Activated T-helper 17 cell treated with anti-CD3 and anti-CD28 coated beads, Interleukin-2, amount 50 U/mL, for 72 hours (primary cell): Measurements from ENCODE around the gene CEP72. TPM values are rescaled to one million over a fixed set of nuclear protein-coding genes. Genes with fewer than 3 reads are reported as not detected.

Experiments
- ATAC-seq: fragments of 150-1000 bp; cut with Tn5 transposase; replicated peaks from 2 replicates; pipeline ENCODE4 v1.10.0; 2021; ENCODE audit warnings: mild to moderate bottlenecking, moderate library complexity
- H3K27ac Mint-ChIP-seq: one replicate; pipeline ENCODE4 v1.8.0; 2022; ENCODE audit warnings: mixed read lengths
- H3K27me3 Mint-ChIP-seq: one replicate; pipeline ENCODE4 v1.8.0; 2022; ENCODE audit warnings: mixed read lengths
- H3K36me3 Mint-ChIP-seq: one replicate; pipeline ENCODE4 v1.8.0; 2022; ENCODE audit warnings: low read depth, mild to moderate bottlenecking, mixed read lengths
- H3K4me1 Mint-ChIP-seq: one replicate; pipeline ENCODE4 v1.8.0; 2022; ENCODE audit warnings: mixed read lengths
- H3K4me3 Mint-ChIP-seq: one replicate; pipeline ENCODE4 v1.8.0; 2022; ENCODE audit warnings: mild to moderate bottlenecking, mixed read lengths
- H3K9me3 Mint-ChIP-seq: one replicate; pipeline ENCODE4 v1.8.0; 2022; ENCODE audit warnings: mixed read lengths
- total RNA-seq, 2 donors: library from RNA; stranded (reverse); gene quantifications; one replicate each; pipeline ENCODE4 v1.2.3, GENCODE V29; 2022

CEP72 gene
- total RNA-seq, 2 donors from 2014 or later: 30.0 to 30.9 TPM

DNA sequence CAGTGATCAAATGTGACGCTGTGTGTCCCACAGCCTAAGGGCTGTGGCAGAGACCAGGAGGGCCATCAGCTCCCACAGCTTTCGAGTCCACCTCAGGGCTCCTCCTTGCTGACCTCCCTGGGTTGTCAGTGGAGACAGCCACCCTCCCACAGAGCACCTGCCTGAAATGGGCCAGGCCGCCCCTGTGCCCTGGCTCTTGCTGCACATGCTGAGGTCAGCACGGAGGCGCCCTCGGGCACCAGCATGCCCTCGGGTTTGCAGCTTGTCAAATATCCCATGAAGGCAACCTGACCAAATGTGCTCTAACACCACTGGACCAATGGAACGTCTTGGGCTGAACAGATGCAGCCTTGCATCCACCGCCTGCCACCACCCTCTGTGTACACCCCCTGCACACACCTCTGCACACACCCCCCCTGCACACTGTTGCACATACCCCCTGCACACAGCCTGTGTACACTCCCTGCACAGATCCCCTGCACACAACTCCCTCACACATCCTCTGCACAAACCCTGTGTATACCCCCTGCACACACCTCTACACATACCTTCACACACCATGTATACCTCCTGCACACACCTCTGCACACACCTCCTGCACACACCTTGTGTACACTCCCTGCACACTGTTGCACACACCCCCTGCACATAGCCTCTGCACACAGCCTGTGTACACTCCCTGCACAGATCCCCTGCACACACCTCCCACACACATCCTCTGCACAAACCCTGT lies 2.0 kb upstream of the CEP72 start:
- Mint-ChIP-seq H3K27ac (no peak overlapping the region), H3K27me3 (peaks cover 8% of the 10 kb centered on the region), H3K4me3 (peak overlapping the region; percentile 87), H3K4me1 (peaks cover 26% of the 10 kb centered on the region), H3K9me3 (no peaks in the 10 kb centered on the region), H3K36me3 (peaks cover 9% of the 10 kb centered on the region)
- ATAC-seq: no peak

DNA sequence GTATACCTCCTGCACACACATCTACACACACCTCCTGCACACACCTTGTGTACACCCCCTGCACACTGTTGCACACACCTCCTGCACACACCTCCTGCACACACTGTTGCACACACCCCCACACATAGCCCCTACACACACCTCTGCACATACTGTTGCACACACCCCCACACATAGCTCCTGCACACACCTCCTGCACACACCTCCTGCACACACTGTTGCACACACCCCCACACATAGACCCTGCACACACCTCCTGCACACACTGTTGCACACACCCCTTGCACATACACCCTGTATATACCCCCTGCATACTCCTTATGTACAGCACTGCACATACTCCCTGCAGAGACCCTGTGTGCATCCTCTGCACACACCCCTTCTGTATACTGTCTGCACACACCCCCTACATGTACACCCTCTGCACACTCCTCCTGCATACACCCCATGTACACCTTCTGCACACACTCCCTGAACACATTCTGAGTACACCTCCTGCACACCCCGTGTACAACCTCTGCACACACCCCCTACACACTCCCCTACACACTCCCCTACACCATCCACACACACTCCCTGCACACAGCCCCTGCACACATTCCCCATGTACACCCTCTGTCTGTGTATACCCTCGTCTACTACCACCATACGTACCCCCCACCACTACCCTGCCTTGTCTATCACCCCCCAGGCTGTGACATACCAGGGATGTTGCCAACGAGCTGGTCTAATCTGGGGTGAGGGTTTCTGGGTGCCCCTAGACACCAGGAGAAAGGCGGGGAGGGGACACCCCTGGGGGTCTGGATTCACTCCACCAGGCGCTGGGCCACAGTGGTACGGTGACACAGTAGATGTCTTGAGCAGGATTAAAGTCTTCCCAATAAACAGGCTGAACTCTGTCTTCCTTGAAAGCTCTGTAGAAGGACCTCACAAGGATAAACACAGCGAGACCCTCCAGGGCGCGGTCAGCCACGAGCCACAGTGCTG lies 1.1 kb upstream of the CEP72 start:
- H3K4me3 Mint-ChIP-seq: peak overlapping the region; percentile 87
- peaks cover 18% of the 10 kb centered on the region for H3K36me3 Mint-ChIP-seq
- H3K27ac Mint-ChIP-seq: peak overlapping the region; percentile 38
- H3K4me1 Mint-ChIP-seq: peaks cover 26% of the 10 kb centered on the region
- no peak for ATAC-seq
- H3K9me3 Mint-ChIP-seq: no peaks in the 10 kb centered on the region
- H3K27me3 Mint-ChIP-seq: peaks cover 7% of the 10 kb centered on the region

DNA sequence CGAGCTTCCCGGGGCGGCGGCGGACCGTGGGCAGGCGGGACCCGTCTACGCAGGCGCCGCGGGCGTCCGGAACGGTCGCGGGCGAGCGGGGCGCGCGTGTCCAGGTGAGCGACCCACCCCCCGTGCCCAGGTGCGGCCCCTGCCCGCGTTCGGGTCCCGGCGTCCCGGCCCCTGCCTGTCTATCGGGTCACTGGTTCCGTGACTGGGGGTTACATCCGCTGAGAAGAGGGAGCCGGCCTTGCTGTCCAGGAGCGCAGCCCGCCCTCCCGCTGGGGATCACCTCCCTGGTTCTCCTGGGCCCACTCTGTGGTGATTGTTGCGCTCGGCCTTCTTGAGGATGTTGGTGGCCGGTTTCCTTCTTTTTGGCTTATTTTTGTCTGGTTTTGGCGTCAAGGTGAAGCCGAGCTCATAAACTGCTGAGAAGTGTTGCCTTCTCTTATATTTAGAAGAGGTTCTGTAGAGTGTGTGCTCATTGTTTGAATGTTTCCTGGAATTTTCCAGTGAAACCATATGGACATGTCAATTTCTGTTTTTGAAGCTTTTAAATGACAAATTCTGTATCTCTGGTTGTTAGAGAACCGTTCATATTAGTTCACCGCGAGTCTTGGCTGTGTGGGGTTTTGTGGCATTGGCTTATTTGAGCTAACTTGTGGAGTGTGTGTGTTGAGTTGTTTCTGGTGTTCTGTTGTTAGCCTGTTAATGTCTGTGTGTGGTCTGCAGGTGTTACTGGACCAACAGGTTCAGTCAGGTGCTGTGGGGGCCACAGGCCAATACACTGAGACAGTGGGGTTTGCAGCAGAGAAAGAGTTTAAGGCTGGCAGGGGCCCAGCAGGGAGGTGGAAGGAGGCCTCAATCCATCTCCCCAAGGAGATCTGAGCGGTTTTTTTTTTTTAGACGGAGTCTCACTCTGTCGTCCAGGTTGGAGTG lies 621 bp downstream of the CEP72 start:
- peaks cover 28% of the 10 kb centered on the region for H3K36me3 Mint-ChIP-seq
- no peaks in the 10 kb centered on the region for H3K9me3 Mint-ChIP-seq
- peak overlapping the region; percentile 87 for H3K4me3 Mint-ChIP-seq
- ATAC-seq: peak; percentile 36
- H3K27me3 Mint-ChIP-seq: peaks cover 1% of the 10 kb centered on the region
- peaks cover 30% of the 10 kb centered on the region for H3K4me1 Mint-ChIP-seq
- H3K27ac Mint-ChIP-seq: peak overlapping the region; percentile 77

DNA sequence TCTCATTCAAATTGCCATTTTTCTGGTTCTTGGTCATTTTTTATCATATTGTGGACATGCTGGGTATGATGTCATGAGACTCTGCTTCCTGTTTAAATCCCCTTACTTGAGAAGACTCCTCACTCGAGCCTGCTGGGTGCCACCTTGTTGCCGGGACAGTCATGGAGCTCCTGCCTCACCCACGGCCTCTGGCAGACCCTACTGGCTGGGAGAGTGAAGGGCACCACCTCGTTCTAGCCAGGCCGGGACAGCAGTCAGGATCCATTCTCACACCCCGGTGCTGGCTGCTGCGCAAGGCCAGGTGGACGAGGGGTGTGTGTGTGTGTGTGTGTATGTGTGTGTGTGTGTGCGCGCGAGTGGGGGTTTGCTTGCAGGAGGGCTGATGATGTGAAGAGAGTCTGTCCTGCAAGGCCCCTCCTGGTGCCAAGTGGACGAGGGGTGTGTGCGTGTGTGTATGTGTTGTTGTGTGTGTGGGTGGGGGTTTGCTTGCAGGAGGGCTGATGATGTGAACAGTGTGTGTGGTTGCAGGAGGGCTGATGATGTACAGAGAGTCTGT lies 4.4 kb downstream of the CEP72 start:
- ATAC-seq: no peak
- Mint-ChIP-seq H3K4me1 (peaks cover 18% of the 10 kb centered on the region), H3K9me3 (no peaks in the 10 kb centered on the region), H3K27me3 (no peaks in the 10 kb centered on the region), H3K4me3 (no peak overlapping the region), H3K27ac (peak overlapping the region; percentile 56), H3K36me3 (peaks cover 56% of the 10 kb centered on the region)

DNA sequence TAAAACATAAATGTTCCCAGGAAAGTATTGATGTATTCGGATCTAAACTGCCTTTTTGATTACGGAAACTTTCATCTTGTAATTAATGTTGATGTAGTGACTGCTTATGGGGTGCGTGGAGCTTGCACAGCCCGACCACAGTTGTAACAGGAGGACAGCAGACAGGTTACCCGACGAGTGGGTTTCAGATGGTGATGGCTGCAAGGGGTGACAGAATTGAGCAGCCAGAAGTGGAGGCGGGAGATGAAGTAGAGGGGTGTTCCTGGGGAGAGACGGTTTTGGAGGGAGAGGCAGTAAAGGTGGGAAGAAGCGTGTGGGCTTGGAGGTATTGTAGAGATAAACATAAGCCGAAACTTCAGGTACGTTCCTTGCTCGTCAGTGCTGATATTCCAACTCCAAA lies 5.8 kb downstream of the CEP72 start:
- H3K4me3 Mint-ChIP-seq: no peak overlapping the region
- H3K27me3 Mint-ChIP-seq: no peaks in the 10 kb centered on the region
- peaks cover 16% of the 10 kb centered on the region for H3K4me1 Mint-ChIP-seq
- peaks cover 62% of the 10 kb centered on the region for H3K36me3 Mint-ChIP-seq
- no peak overlapping the region for H3K27ac Mint-ChIP-seq
- H3K9me3 Mint-ChIP-seq: no peaks in the 10 kb centered on the region
- no peak for ATAC-seq

DNA sequence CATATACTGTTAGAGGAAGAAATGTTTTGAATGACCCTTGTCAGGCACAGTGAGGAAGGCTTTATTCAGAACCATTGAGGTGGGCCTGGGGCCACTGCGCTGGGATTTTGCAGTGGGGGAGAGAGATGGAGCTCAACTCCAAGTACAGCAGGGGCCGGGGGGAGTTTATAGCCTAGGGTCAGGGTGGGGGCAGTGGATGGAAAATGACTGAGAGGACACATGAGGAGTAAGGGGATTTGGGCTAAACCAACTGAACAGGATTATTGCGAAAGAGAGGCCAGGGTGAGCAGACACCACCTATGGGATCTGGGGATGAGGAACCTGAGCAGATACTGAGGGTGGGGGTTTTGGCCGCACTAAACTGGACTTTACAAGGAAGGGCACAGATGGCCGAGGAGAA lies 6.3 kb downstream of the CEP72 start:
- ATAC-seq: no peak
- Mint-ChIP-seq H3K9me3 (no peaks in the 10 kb centered on the region), H3K27me3 (no peaks in the 10 kb centered on the region), H3K4me1 (peaks cover 13% of the 10 kb centered on the region), H3K27ac (no peak overlapping the region), H3K36me3 (peaks cover 62% of the 10 kb centered on the region), H3K4me3 (no peak overlapping the region)

DNA sequence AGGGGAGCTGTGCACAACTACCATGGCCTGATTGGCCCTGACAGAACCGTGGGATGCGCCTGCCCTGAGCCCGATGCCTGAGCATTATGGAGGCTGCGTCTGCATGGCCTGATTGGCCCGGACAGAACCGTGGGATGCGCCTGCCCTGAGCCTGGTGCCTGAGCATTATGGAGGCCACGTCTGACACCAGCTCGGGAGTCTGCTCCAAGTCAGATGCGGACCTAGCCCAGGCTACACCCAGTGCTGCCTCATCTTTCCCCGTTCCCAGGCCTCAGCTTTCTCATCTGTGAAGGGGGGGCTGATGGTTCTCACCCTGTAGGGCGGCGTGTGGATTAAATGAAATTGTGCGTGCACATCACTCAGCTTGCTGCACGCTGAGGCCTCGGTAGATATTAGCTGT lies 7.3 kb downstream of the CEP72 start:
- ATAC-seq: no peak
- Mint-ChIP-seq H3K4me1 (peaks cover 13% of the 10 kb centered on the region), H3K27ac (no peak overlapping the region), H3K27me3 (no peaks in the 10 kb centered on the region), H3K4me3 (no peak overlapping the region), H3K36me3 (peaks cover 65% of the 10 kb centered on the region), H3K9me3 (no peaks in the 10 kb centered on the region)

DNA sequence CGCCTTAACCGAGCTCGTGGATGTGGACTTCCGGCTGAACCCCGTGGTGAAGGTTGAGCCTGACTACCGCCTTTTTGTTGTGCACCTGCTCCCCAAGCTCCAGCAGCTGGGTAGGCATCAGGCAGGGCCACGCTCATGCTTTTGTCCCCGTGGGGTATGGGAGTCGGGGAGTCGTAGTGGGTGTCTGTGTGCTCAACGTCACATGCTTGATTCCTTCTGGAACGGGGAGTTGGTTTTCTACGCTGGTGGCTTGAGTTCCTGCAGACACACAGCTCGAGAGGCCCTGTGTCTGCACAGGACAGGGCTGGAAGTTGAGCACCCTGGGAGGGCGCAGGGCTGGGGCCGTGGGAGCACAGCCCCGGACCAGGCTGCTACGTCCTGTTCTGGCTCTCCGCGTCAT lies 8.0 kb downstream of the CEP72 start:
- no peak for ATAC-seq
- Mint-ChIP-seq H3K4me1 (peaks cover 9% of the 10 kb centered on the region), H3K27me3 (no peaks in the 10 kb centered on the region), H3K27ac (no peak overlapping the region), H3K9me3 (no peaks in the 10 kb centered on the region), H3K4me3 (no peak overlapping the region), H3K36me3 (peaks cover 63% of the 10 kb centered on the region)

DNA sequence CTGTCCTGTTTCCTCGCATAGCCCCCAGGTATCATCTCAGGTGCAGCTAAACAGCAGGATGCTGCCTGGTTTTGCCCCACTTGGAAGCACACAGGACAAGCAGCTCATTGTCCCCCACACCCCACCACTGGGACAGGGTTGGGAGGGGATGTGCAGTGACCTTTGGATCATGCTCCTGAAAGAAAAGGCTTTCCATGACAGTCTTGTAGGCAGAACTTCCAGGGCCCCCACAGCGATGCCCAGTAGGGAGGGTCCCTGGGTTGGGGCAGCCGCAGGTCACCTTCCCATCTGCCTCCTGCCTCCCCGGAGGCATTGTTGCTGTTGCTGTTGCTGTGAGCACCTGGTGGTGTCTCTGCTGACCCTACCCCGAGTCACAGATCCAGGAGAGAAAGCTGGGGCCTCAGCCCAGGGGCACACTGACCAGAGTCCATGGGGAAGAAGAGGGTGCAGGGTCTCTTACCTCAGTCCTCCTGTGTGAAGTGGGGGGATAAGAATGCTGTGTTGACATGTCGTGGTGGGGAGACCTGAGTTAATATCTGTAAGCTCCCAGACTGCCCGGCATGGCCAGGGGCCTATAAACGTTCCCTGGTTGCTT lies 8.5 kb downstream of the CEP72 start:
- ATAC-seq: no peak
- Mint-ChIP-seq H3K27me3 (no peaks in the 10 kb centered on the region), H3K9me3 (no peaks in the 10 kb centered on the region), H3K36me3 (peaks cover 63% of the 10 kb centered on the region), H3K4me3 (no peak overlapping the region), H3K27ac (no peak overlapping the region), H3K4me1 (peaks cover 9% of the 10 kb centered on the region)

DNA sequence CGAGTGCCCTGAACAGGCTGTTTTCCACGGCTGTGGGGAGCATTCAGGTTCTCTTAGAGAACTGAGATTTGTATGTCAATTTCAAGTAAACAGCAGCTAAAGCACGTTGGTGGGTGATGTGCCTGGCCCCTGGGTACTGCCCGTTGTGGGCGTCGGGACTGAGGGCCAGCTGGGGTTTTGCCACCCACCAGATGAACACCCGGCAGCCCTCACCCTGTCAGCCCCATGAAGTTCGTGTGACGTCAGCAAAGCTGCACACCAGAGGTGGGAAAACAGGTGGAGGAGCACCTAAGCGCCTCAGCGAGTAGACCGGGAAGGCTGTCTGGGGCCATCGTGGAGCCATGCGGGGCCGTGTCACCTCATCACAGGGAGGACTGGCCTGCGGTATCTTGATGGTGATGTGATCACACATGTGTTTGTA lies 9.2 kb downstream of the CEP72 start:
- peaks cover 63% of the 10 kb centered on the region for H3K36me3 Mint-ChIP-seq
- no peak overlapping the region for H3K4me3 Mint-ChIP-seq
- no peak overlapping the region for H3K27ac Mint-ChIP-seq
- no peaks in the 10 kb centered on the region for H3K27me3 Mint-ChIP-seq
- no peak for ATAC-seq
- H3K9me3 Mint-ChIP-seq: no peaks in the 10 kb centered on the region
- peaks cover 6% of the 10 kb centered on the region for H3K4me1 Mint-ChIP-seq

DNA sequence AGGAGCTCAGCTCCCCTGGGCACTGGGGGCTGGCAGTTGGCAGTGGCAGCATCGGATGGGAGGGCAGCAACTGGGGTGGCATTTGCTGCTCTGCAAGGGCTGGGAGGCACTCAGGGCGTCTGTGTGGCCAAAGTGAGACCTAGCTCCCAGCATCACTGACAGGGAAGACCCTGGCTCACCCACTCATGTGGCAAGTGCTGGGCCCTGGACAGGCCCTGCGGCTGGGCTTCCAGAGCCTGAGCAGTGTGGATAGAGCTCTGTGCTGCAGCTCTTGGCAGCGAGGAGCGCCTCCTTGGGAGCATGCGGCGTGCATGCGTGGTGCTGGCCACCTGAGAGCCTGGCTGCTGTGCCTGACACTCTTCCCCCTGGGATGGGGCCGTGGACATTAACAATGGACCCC lies 10.2 kb downstream of the CEP72 start:
- Mint-ChIP-seq H3K9me3 (no peaks in the 10 kb centered on the region), H3K4me1 (no peaks in the 10 kb centered on the region), H3K36me3 (peaks cover 69% of the 10 kb centered on the region), H3K27me3 (no peaks in the 10 kb centered on the region), H3K4me3 (no peak overlapping the region), H3K27ac (no peak overlapping the region)
- no peak for ATAC-seq

DNA sequence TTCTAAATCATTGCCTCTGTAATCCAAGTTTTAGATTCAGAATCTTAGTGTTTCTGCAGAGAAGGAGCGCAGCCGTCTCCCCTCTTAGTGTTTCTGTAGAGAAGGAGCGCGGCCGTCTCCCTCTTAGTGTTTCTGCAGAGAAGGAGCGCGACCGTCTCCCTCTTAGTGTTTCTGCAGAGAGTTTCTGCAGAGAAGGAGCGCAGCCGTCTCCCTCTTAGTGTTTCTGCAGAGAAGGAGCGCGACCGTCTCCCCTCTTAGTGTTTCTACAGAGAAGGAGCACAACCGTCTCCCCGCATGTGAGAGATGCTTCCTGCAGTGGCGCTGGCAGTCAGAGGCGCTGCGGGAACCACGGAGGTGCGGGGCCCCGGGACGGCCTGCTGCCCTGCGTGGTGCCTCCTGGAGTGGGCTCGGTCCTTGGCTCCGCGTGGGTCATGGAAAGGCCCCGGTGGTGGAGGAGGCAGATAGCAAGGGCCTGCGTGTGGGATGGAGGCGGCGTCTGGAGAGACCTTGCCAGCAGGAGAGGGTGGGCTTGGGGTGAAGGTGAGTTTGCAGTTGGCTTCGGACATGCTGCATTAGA lies 10.9 kb downstream of the CEP72 start:
- ATAC-seq: no peak
- Mint-ChIP-seq H3K27ac (no peak overlapping the region), H3K9me3 (no peaks in the 10 kb centered on the region), H3K36me3 (peaks cover 70% of the 10 kb centered on the region), H3K4me3 (no peak overlapping the region), H3K4me1 (no peaks in the 10 kb centered on the region), H3K27me3 (no peaks in the 10 kb centered on the region)

DNA sequence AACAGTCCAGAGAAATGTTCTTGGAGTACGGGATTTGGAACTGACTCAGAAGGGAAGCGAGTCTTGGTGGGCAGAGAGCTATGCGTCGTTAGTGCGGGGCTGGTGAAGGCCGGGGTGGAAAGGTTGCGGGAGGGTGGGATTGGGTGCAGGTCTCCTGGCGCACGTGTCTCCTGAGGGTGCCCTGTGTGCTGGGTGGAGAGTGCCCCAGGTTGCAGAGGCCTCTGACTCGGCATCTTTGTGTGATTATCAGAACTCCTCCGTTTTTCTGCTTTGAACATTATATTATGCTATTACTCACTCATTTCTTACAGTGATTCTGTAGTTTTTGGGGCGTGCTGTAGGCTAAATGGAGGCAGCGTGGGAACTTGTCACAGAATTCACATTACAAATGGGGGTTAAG lies 11.4 kb downstream of the CEP72 start:
- Mint-ChIP-seq H3K27ac (no peak overlapping the region), H3K4me3 (no peak overlapping the region), H3K27me3 (no peaks in the 10 kb centered on the region), H3K36me3 (peaks cover 66% of the 10 kb centered on the region), H3K4me1 (no peaks in the 10 kb centered on the region), H3K9me3 (no peaks in the 10 kb centered on the region)
- ATAC-seq: no peak
